ENCODE measurements around the gene RPS28. TPM values are rescaled to one million over a fixed set of nuclear protein-coding genes. Genes with fewer than 3 reads are reported as not detected.

RPS28 gene
- total and polyA plus RNA-seq, 2 experiments from 2014 or later = 312 to 693 TPM

DNA sequence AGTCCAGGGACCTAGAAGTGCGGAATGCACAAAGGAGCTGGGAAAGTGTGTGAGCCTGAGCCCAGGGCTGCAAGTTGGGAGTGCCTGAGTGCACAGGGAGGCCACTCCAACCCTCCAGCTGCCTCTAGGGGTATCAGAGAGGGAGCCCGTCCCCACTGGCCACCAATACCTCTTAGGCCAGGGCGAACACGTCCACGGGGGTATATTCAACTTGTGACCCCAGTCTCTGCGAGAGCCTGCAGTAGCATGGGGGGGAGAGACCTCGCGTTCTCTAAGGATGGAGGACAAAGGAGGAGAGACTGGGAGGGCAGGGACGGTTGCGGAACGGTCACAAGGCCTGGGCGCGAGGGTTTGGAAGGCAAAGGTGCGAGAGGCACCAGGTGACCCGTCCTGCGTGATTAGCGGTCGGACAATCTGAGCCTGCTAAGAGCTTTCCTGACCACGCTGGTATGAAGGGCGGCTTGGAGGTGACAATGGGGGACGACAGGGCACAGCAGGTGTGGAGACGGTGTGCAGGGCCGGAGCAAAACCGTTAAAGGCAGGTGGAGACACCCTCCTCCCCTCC, 13.8 kb upstream of the RPS28 start:
- H3K9me2 ChIP-seq (replicated peaks; ENCODE audit: insufficient read depth) = no peaks in the 10 kb centered on the region
- peak overlapping the region; percentile 97 for H3K4me2 ChIP-seq
- TF ChIP-seq EZH2phosphoT487 (IDR thresholded peaks at IDR 0.05; ENCODE audit: low read depth, severe bottlenecking, unreplicated experiment) = no peak
- TF ChIP-seq, protein P1, sequence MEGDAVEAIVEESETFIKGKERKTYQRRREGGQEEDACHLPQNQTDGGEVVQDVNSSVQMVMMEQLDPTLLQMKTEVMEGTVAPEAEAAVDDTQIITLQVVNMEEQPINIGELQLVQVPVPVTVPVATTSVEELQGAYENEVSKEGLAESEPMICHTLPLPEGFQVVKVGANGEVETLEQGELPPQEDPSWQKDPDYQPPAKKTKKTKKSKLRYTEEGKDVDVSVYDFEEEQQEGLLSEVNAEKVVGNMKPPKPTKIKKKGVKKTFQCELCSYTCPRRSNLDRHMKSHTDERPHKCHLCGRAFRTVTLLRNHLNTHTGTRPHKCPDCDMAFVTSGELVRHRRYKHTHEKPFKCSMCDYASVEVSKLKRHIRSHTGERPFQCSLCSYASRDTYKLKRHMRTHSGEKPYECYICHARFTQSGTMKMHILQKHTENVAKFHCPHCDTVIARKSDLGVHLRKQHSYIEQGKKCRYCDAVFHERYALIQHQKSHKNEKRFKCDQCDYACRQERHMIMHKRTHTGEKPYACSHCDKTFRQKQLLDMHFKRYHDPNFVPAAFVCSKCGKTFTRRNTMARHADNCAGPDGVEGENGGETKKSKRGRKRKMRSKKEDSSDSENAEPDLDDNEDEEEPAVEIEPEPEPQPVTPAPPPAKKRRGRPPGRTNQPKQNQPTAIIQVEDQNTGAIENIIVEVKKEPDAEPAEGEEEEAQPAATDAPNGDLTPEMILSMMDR (IDR thresholded peaks at IDR 0.05; ENCODE audit: poor library complexity) = no peak
- no peak for TF ChIP-seq EZH2 (IDR thresholded peaks at IDR 0.05; ENCODE audit: borderline replicate concordance)
- WGBS (ENCODE audit: low lambda C conversion rate, missing lambda C conversion rate) = 11% methylated on average over 24 of the region's 24 CpGs
- no peaks in the 10 kb centered on the region for H3K9me3 ChIP-seq (ENCODE audit: low read depth)
- H3K4me3 ChIP-seq = peak overlapping the region; percentile 15
- DNase-seq (ENCODE audit: low spot score) = no peak
- H2AFZ ChIP-seq = peak overlapping the region; percentile 27
- H4K20me1 ChIP-seq (ENCODE audit: insufficient read depth, poor library complexity, severe bottlenecking) = no peaks in the 10 kb centered on the region
- H3K36me3 ChIP-seq (replicated peaks; ENCODE audit: insufficient read depth, low read depth) = no peaks in the 10 kb centered on the region
- H3K27me3 ChIP-seq = no peaks in the 10 kb centered on the region
- peaks cover 15% of the 10 kb centered on the region for H3K4me1 ChIP-seq (ENCODE audit: insufficient read depth)
- peaks cover 6% of the 10 kb centered on the region for H3K79me2 ChIP-seq
- H3K27ac ChIP-seq = peak overlapping the region; percentile 17

DNA sequence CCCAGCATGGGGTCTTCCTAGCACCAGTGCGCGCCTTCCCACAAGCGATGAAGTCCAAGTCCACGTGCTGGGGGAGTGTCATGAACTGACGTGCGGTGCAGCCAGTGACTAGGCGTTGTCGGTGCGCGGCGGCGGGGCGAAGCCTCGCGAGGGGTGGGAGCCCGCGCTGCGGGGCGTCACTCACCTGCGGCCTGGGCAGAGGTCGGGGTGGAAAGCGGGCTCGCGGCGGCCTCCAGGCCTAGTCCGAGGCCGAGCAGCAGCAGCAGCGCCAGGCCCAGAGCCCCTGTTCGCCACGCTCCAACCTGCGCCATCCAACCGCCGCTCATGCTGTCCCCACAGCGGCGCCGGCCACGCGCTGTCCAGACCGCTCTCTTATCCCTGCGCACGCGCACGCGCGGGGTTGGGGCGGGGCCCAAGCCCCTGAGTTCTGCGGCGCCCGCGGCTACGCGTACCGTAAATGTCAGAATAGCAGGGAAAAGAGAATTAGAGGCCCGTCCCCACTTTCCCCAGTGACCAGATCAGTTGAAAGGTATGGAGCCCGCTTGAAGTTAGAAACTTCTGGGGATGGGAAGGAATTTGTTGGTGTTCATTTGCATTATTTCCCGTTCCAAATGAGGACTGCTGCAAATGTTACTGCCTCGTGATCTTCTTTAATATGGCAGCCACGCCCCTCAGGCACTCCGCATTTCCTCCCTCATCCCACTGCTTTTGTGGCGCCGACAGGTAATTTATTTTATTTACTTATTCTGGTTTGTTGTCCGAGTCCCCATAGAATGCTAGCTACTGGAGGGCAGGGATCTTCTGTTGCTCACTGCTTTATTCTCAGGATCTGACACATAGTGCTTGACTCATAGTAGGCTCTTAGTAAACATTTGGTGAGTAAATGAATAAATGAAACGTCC, 13.1 kb upstream of the RPS28 start, which contains the start of gene CD320:
TSS of gene CD320 (minus strand) at position 394 of the 902 bp plus-strand sequence. CDS start at position 326, 68 bp downstream.
- H3K27ac ChIP-seq = peak within 1 kb of the TSS; percentile 69

DNA sequence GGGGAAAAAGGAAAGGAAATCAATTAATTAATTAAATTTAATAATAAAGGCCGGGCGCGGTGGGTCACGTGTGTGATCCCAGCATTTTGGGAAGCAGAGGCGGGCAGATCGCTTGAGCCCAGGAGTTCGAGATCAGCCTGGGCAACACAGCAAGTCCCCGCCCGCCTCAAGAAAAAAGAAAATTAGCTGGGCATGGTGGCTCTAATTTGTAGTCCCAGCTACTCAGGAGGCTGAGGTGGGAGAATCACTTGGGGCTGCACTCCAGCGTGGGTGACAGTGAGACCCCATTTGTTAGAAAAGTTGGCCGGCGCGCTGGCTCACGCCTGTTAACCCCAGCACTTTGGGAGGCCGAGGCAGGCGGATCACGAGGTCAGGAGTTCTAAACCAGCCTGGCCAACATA, 12.4 kb upstream of the RPS28 start:
- TF ChIP-seq EZH2 (IDR thresholded peaks at IDR 0.05; ENCODE audit: borderline replicate concordance) (no peak), EZH2phosphoT487 (IDR thresholded peaks at IDR 0.05; ENCODE audit: low read depth, severe bottlenecking, unreplicated experiment) (no peak)
- TF ChIP-seq, protein P1 (IDR thresholded peaks at IDR 0.05; ENCODE audit: poor library complexity) = no peak
- H3K27ac ChIP-seq = peak overlapping the region; percentile 69
- no peaks in the 10 kb centered on the region for H4K20me1 ChIP-seq (ENCODE audit: insufficient read depth, poor library complexity, severe bottlenecking)
- H3K4me3 ChIP-seq = peak overlapping the region; percentile 3
- H2AFZ ChIP-seq = no peak overlapping the region
- no peaks in the 10 kb centered on the region for H3K9me3 ChIP-seq (ENCODE audit: low read depth)
- no peak for DNase-seq (ENCODE audit: low spot score)
- peak overlapping the region; percentile 97 for H3K4me2 ChIP-seq
- no peaks in the 10 kb centered on the region for H3K36me3 ChIP-seq (replicated peaks; ENCODE audit: insufficient read depth, low read depth)
- 78% methylated on average over 17 of the region's 17 CpGs for WGBS (ENCODE audit: low lambda C conversion rate, missing lambda C conversion rate)
- H3K79me2 ChIP-seq = peaks cover 6% of the 10 kb centered on the region
- H3K4me1 ChIP-seq (ENCODE audit: insufficient read depth) = peaks cover 15% of the 10 kb centered on the region
- H3K9me2 ChIP-seq (replicated peaks; ENCODE audit: insufficient read depth) = no peaks in the 10 kb centered on the region
- no peaks in the 10 kb centered on the region for H3K27me3 ChIP-seq

More for the DNA sequence above, 13.1 kb upstream of the RPS28 start, which contains the start of gene CD320:
- H3K9me3 ChIP-seq (ENCODE audit: low read depth) = no peaks in the 10 kb centered on the region
- H3K79me2 ChIP-seq = peaks cover 6% of the 10 kb centered on the region
- H3K4me1 ChIP-seq (ENCODE audit: insufficient read depth) = peaks cover 15% of the 10 kb centered on the region
- H3K36me3 ChIP-seq (replicated peaks; ENCODE audit: insufficient read depth, low read depth) = no peaks in the 10 kb centered on the region
- no peaks in the 10 kb centered on the region for H3K27me3 ChIP-seq
- no peak for TF ChIP-seq EZH2 (IDR thresholded peaks at IDR 0.05; ENCODE audit: borderline replicate concordance)
- TF ChIP-seq EZH2phosphoT487 (IDR thresholded peaks at IDR 0.05; ENCODE audit: low read depth, severe bottlenecking, unreplicated experiment) = no peak
- TF ChIP-seq, protein P1 (IDR thresholded peaks at IDR 0.05; ENCODE audit: poor library complexity) = no peak
- peak within 1 kb of the TSS; percentile 15 for H3K4me3 ChIP-seq
- peak within 1 kb of the TSS; percentile 27 for H2AFZ ChIP-seq
- H4K20me1 ChIP-seq (ENCODE audit: insufficient read depth, poor library complexity, severe bottlenecking) = no peaks in the 10 kb centered on the region
- no peaks in the 10 kb centered on the region for H3K9me2 ChIP-seq (replicated peaks; ENCODE audit: insufficient read depth)
- DNase-seq (ENCODE audit: low spot score) = peak; percentile 96
- WGBS (ENCODE audit: low lambda C conversion rate, missing lambda C conversion rate) = 1% methylated on average over 61 of the region's 63 CpGs
- peak within 1 kb of the TSS; percentile 97 for H3K4me2 ChIP-seq

Data from hepatocyte (in vitro differentiated cells).